Measurements from ENCODE around the gene SLC16A7. TPM values are rescaled to one million over a fixed set of nuclear protein-coding genes. Genes with fewer than 3 reads are reported as not detected.

The SLC16A7 gene
- total and polyA plus RNA-seq, 2 of the 8 experiments (the other 6 are each of a cell fraction or from before 2014, with no cell fraction given), result 0.74 to 4.3 TPM

DNA sequence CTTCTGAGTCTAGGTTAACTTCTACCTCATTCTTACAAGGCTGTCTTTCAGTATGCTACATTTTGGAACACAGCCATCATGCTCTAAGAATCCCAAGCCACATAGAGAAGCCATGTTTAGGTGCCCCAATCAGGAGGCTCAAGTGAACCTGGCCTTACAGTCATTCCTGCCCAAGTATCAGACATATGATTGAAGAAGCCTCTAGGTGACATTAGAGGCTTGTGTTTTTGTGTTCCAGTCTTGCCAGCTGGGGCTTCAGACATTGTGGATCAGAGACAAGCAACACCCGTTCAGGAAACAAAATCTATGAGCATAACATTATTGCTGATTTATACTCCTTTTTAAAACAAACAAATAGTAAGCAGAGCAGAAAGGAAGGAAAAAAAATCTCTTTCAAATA lies 8.1 kb upstream of the SLC16A7 start:
- no peaks in the 10 kb centered on the region for H3K9me3 ChIP-seq (ENCODE audit: insufficient read depth in 2 of 2, low read depth in 1 of 2, low read length in 1 of 2)
- no peak overlapping the region for H2AK5ac ChIP-seq (ENCODE audit: low read depth, low read length)
- H3K23me2 ChIP-seq (ENCODE audit: low read depth, low read length), result no peaks in the 10 kb centered on the region
- H3K36me3 ChIP-seq (ENCODE audit: control insufficient read depth in 2 of 4, insufficient read depth in 4 of 4, low read length in 3 of 4), result no peaks in the 10 kb centered on the region
- no peaks in the 10 kb centered on the region for H4K20me1 ChIP-seq (replicated peaks in 1 of 2; ENCODE audit: control insufficient read depth in 1 of 2, insufficient read depth in 2 of 2, low read length in 2 of 2)
- H3K4me3 ChIP-seq (ENCODE audit: extremely low read depth in 1 of 4, insufficient read depth in 2 of 4, low read depth in 3 of 4, low read length in 4 of 4), result no peak overlapping the region
- 86% methylated on average over 1 of the region's 1 CpG; no CpG with 5 or more reads in 1 of the 2 experiments for WGBS, 2 experiments (ENCODE audit: extremely low coverage in 1 of 2, insufficient coverage in 1 of 2, insufficient read length in 1 of 2, insufficient replicate concordance in 2 of 2, low coverage in 1 of 2, low lambda C conversion rate in 2 of 2, missing lambda C conversion rate in 1 of 2)
- FAIRE-seq (no peak), DNase-seq (ENCODE audit: low read depth in 1 of 2, low spot score in 2 of 2) (no peak)
- no peak overlapping the region for H4K8ac ChIP-seq (ENCODE audit: extremely low read depth, insufficient read depth, low read length)
- H3K4ac ChIP-seq (replicated peaks; ENCODE audit: insufficient read length, low read depth, low read length), result no peak overlapping the region
- no peaks in the 10 kb centered on the region for H3K79me1 ChIP-seq (ENCODE audit: low read depth, low read length)
- H3K27me3 ChIP-seq (replicated peaks in 1 of 4; ENCODE audit: control insufficient read depth in 3 of 4, extremely low read depth in 1 of 4, insufficient read depth in 3 of 4, low read length in 3 of 4), result peaks cover 0 to 1% (median 0%) of the 10 kb centered on the region in 4 experiments; a peak in 1 of 7 replicates
- H3K56ac ChIP-seq (replicated peaks; ENCODE audit: insufficient read length, low read depth, low read length), result no peak overlapping the region
- H3K4me1 ChIP-seq (replicated peaks in 1 of 4; ENCODE audit: control insufficient read depth in 3 of 4, insufficient read depth in 4 of 4, low read length in 3 of 4), result no peaks in the 10 kb centered on the region
- H2AFZ ChIP-seq (ENCODE audit: low read length), result no peak overlapping the region; the same call in 1 of the 2 replicates
- H3K18ac ChIP-seq (ENCODE audit: extremely low read depth, low read length), result no peak overlapping the region
- H2BK5ac ChIP-seq (ENCODE audit: low read depth, low read length), result no peak overlapping the region
- ChIA-PET POLR2A (ENCODE audit: partially characterized antibody) (no interaction called here), CTCF (ENCODE audit: partially characterized antibody) (no interaction called here)
- H3K27ac ChIP-seq (ENCODE audit: low read depth, low read length), result no peak overlapping the region
- no peak overlapping the region for H3K14ac ChIP-seq (ENCODE audit: insufficient read length)
- H2BK20ac ChIP-seq (ENCODE audit: low read length), result no peak overlapping the region
- no peaks in the 10 kb centered on the region for H3K79me2 ChIP-seq (ENCODE audit: control insufficient read depth in 1 of 2, insufficient read depth in 2 of 2, low read length in 2 of 2)
- H4K91ac ChIP-seq (replicated peaks; ENCODE audit: insufficient read length, low read length), result no peak overlapping the region
- H3K23ac ChIP-seq (ENCODE audit: insufficient read length), result no peak overlapping the region
- H3K4me2 ChIP-seq (ENCODE audit: insufficient read depth in 1 of 2, low read depth in 2 of 2, low read length in 2 of 2), result no peak overlapping the region
- no peak overlapping the region for H4K5ac ChIP-seq (ENCODE audit: insufficient read length, low read depth, low read length)
- H2BK12ac ChIP-seq (ENCODE audit: low read depth, low read length), result no peak overlapping the region
- H2BK120ac ChIP-seq (replicated peaks; ENCODE audit: low read depth, low read length), result no peak overlapping the region
- no peak overlapping the region for H3K9ac ChIP-seq (replicated peaks in 1 of 4; ENCODE audit: extremely low read depth in 1 of 4, low read depth in 3 of 4, low read length in 3 of 4)
- no peak overlapping the region for H2BK15ac ChIP-seq (ENCODE audit: low read length)
- TF ChIP-seq EZH2 (IDR thresholded peaks at IDR 0.05; ENCODE audit: low read depth, low read length, severe bottlenecking), result no peak
- no peak for TF ChIP-seq POU5F1 (IDR thresholded peaks at IDR 0.05; ENCODE audit: low read depth, low read length)
- TF ChIP-seq, protein P1, sequence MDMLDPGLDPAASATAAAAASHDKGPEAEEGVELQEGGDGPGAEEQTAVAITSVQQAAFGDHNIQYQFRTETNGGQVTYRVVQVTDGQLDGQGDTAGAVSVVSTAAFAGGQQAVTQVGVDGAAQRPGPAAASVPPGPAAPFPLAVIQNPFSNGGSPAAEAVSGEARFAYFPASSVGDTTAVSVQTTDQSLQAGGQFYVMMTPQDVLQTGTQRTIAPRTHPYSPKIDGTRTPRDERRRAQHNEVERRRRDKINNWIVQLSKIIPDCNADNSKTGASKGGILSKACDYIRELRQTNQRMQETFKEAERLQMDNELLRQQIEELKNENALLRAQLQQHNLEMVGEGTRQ (IDR thresholded peaks at IDR 0.05; ENCODE audit: low read length), result no peak
- no peak for TF ChIP-seq SP1 (IDR thresholded peaks at IDR 0.05; ENCODE audit: low read depth, low read length)
- TF ChIP-seq EGR1 (IDR thresholded peaks at IDR 0.05; ENCODE audit: borderline replicate concordance, low read depth, low read length), result no peak
- no peak for TF ChIP-seq RAD21 (IDR thresholded peaks at IDR 0.05 in 1 of 2, conservative IDR thresholded peaks at IDR 0.05 in 1 of 2; ENCODE audit: low read depth in 2 of 2, low read length in 2 of 2)
- TF ChIP-seq TAF1 (IDR thresholded peaks at IDR 0.05; ENCODE audit: low read depth, low read length), result no peak
- no peak for TF ChIP-seq GTF2F1 (IDR thresholded peaks at IDR 0.05; ENCODE audit: borderline replicate concordance, low read depth, low read length)
- no peak for TF ChIP-seq CBX5 (IDR thresholded peaks at IDR 0.05; ENCODE audit: low read depth, low read length)
- no peak for TF ChIP-seq RXRA (IDR thresholded peaks at IDR 0.05; ENCODE audit: insufficient read depth, low read depth, low read length)
- no peak for TF ChIP-seq CHD1 (IDR thresholded peaks at IDR 0.05; ENCODE audit: low read depth, low read length)
- TF ChIP-seq KDM5A (IDR thresholded peaks at IDR 0.05; ENCODE audit: low read length), result no peak
- TF ChIP-seq BRCA1 (IDR thresholded peaks at IDR 0.05; ENCODE audit: low read depth, low read length), result no peak
- no peak for TF ChIP-seq SIX5 (IDR thresholded peaks at IDR 0.05; ENCODE audit: low read depth, low read length)
- TF ChIP-seq POLR2AphosphoS5 (IDR thresholded peaks at IDR 0.05; ENCODE audit: low read depth, low read length), result no peak

Data from H1 (cell line).